Type B pancreatic cell (in vitro differentiated cells): ENCODE data around the gene TST. TPM values are rescaled to one million over a fixed set of nuclear protein-coding genes. Genes with fewer than 3 reads are reported as not detected.
A peak's percentile ranks its signal among the peaks of the same experiment; 100 is the strongest.

Experiments used
- DNase-seq: peaks from one replicate; pipeline ENCODE4 v3.0.0; 2021; ENCODE audit warnings: mixed read lengths; ENCODE audit not compliant: unreplicated experiment; ENCODE audit errors: extremely low spot score
- H3K27ac Mint-ChIP-seq: 2 replicates; pipeline ENCODE4 v1.8.0; 2021; ENCODE audit warnings: mild to moderate bottlenecking, mixed read lengths
- H3K27me3 Mint-ChIP-seq: 2 replicates; pipeline ENCODE4 v1.8.0; 2021; ENCODE audit warnings: mixed read lengths
- H3K36me3 Mint-ChIP-seq: 2 replicates; pipeline ENCODE4 v1.8.0; 2021; ENCODE audit warnings: mixed read lengths
- H3K4me1 Mint-ChIP-seq: one replicate; pipeline ENCODE4 v1.8.0; 2021; ENCODE audit warnings: mixed read lengths; ENCODE audit not compliant: unreplicated experiment
- H3K4me3 Mint-ChIP-seq: 2 replicates; pipeline ENCODE4 v1.8.0; 2021; ENCODE audit warnings: mild to moderate bottlenecking, mixed read lengths
- H3K9me3 Mint-ChIP-seq: 2 replicates; pipeline ENCODE4 v1.8.0; 2021; ENCODE audit warnings: mixed read lengths
- total RNA-seq: library from RNA; stranded (reverse); gene quantifications from 2 replicates; pipeline ENCODE4 v1.2.1, GENCODE V29; 2021; ENCODE audit warnings: low replicate concordance
- TF ChIP-seq, protein P1 (sequence below): fragments of 200-600 bp; sonication (generic); conservative IDR thresholded peaks from 2 replicates; pipeline ENCODE4 v1.5.0; 2021; ENCODE audit warnings: antibody characterized with exemption, mild to moderate bottlenecking

TST gene
- total RNA-seq, 1 donor from 2014 or later: 34.0 TPM

DNA sequence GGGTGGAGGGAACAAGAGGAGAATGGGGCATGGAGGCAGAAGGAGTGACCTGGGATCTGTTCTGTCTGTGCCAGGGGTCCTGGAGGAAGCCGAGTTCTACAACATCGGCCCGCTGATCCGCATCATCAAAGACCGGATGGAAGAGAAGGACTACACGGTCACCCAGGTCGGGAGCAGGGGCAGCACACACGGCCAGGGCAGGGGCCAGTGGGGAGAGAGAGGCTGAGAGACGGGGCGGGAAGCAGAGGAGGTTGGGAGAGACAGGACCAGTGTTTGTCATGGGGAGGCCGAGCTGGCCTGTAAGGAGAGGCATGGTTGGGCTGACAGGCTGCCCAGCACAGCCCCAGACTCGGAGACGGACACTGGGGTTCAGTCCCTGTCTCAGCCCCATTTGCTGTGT is 37.0 kb upstream of the TST start:
- no peaks in the 10 kb centered on the region for H3K9me3 Mint-ChIP-seq
- no peak overlapping the region for H3K4me3 Mint-ChIP-seq
- H3K36me3 Mint-ChIP-seq: no peaks in the 10 kb centered on the region
- TF ChIP-seq, protein P1, sequence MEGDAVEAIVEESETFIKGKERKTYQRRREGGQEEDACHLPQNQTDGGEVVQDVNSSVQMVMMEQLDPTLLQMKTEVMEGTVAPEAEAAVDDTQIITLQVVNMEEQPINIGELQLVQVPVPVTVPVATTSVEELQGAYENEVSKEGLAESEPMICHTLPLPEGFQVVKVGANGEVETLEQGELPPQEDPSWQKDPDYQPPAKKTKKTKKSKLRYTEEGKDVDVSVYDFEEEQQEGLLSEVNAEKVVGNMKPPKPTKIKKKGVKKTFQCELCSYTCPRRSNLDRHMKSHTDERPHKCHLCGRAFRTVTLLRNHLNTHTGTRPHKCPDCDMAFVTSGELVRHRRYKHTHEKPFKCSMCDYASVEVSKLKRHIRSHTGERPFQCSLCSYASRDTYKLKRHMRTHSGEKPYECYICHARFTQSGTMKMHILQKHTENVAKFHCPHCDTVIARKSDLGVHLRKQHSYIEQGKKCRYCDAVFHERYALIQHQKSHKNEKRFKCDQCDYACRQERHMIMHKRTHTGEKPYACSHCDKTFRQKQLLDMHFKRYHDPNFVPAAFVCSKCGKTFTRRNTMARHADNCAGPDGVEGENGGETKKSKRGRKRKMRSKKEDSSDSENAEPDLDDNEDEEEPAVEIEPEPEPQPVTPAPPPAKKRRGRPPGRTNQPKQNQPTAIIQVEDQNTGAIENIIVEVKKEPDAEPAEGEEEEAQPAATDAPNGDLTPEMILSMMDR: no peak
- H3K4me1 Mint-ChIP-seq: peaks cover 12% of the 10 kb centered on the region
- DNase-seq: no peak
- H3K27ac Mint-ChIP-seq: no peak overlapping the region
- H3K27me3 Mint-ChIP-seq: no peaks in the 10 kb centered on the region

GRCh38 chr22:37054600-37055365 is 35.5 kb upstream of the TST start:
- Mint-ChIP-seq H3K9me3 (no peaks in the 10 kb centered on the region), H3K27ac (no peak overlapping the region), H3K36me3 (no peaks in the 10 kb centered on the region), H3K4me3 (no peak overlapping the region), H3K27me3 (no peaks in the 10 kb centered on the region), H3K4me1 (peaks cover 12% of the 10 kb centered on the region)
- DNase-seq: no peak
- TF ChIP-seq, protein P1: no peak

DNA sequence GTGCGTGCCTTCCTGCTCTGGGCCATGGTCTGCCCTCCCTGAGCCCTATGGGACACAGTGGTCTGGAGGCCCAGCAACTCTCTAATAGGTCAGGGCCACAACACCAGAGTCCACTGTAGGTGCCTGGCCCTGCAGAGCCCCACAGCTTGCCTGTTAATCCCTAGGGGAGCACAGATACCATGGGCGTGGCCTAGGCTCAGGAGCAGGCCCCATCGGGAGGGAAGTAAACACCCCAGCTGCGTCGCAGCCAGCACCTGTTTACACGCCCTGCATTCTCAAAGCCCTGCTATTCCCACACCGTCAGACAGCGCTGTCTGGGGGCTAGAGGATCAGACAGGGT is 34.8 kb upstream of the TST start:
- Mint-ChIP-seq H3K27me3 (no peaks in the 10 kb centered on the region), H3K4me3 (peak overlapping the region; percentile 66), H3K36me3 (no peaks in the 10 kb centered on the region), H3K9me3 (no peaks in the 10 kb centered on the region), H3K4me1 (peaks cover 12% of the 10 kb centered on the region), H3K27ac (no peak overlapping the region)
- DNase-seq: no peak
- TF ChIP-seq, protein P1: no peak

DNA sequence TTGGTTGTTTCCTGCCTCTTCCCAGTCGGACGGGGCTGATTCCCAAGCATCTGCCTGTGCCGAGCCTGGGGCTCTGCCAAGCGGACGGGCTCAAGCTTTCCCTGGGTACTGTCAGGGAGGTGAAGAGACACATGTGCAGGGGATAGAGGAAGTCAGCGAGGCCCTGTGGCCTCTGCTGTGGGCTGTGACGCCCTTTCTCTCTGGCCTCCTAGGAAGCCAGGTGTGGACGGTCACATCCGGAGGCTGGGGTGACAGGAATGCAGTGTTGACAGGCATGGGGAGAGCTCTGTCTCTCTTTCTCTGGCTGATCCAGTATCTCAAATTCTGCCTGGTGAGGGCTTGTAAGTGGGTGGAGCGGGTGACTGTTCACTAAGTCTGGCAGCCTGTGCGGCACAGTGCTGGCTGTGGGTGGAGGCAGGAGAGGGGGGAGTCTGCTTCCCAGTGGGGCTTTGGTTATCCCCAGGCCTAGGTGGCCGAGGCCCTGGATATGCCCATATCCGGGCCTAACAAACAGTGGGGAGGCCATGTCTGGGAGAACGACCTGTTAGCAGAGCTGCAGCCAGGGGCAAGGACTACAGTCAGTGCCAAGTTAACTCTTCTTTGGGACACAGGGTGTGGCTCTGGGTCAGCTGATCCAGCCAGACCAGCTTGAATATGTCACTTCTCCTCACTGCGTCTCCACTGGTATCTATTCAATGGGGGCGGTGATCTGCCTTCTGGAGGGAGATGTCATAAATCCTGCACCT is 34.2 kb upstream of the TST start:
- no peaks in the 10 kb centered on the region for H3K9me3 Mint-ChIP-seq
- H3K27ac Mint-ChIP-seq: no peak overlapping the region
- peak; percentile 58 for DNase-seq
- peaks cover 12% of the 10 kb centered on the region for H3K4me1 Mint-ChIP-seq
- peak overlapping the region; percentile 87 for H3K4me3 Mint-ChIP-seq
- TF ChIP-seq, protein P1: no peak
- no peaks in the 10 kb centered on the region for H3K36me3 Mint-ChIP-seq
- H3K27me3 Mint-ChIP-seq: no peaks in the 10 kb centered on the region

- peak overlapping the region; percentile 44 for H3K27ac Mint-ChIP-seq
- peak overlapping the region; percentile 87 for H3K4me3 Mint-ChIP-seq
- H3K36me3 Mint-ChIP-seq: no peaks in the 10 kb centered on the region
- H3K9me3 Mint-ChIP-seq: no peaks in the 10 kb centered on the region
- DNase-seq: peak; percentile 62
- no peaks in the 10 kb centered on the region for H3K27me3 Mint-ChIP-seq
- TF ChIP-seq, protein P1: no peak
- H3K4me1 Mint-ChIP-seq: peaks cover 12% of the 10 kb centered on the region
Observed at GRCh38 chr22:37052386-37053309, 33.4 kb upstream of the TST start.
